Measurements from ENCODE around the gene ANKRD44.

Gene ANKRD44

GRCh38 chr2:196971574-196972279 lies 338.9 kb downstream of the ANKRD44 start:
- no peak overlapping the region for H2AFZ ChIP-seq (ENCODE audit: low read length)
- H3K27ac ChIP-seq (ENCODE audit: low read depth, low read length, poor library complexity, severe bottlenecking), result no peak overlapping the region
- H3K27me3 ChIP-seq (ENCODE audit: insufficient read depth, low read length), result no peaks in the 10 kb centered on the region
- no peaks in the 10 kb centered on the region for H3K36me3 ChIP-seq (ENCODE audit: insufficient read depth, low read length)
- H3F3A ChIP-seq (ENCODE audit: insufficient read depth, low read length), result no peaks in the 10 kb centered on the region
- no peak for TF ChIP-seq EZH2 (IDR thresholded peaks at IDR 0.05; ENCODE audit: borderline replicate concordance, low read length)
- TF ChIP-seq, protein P1, sequence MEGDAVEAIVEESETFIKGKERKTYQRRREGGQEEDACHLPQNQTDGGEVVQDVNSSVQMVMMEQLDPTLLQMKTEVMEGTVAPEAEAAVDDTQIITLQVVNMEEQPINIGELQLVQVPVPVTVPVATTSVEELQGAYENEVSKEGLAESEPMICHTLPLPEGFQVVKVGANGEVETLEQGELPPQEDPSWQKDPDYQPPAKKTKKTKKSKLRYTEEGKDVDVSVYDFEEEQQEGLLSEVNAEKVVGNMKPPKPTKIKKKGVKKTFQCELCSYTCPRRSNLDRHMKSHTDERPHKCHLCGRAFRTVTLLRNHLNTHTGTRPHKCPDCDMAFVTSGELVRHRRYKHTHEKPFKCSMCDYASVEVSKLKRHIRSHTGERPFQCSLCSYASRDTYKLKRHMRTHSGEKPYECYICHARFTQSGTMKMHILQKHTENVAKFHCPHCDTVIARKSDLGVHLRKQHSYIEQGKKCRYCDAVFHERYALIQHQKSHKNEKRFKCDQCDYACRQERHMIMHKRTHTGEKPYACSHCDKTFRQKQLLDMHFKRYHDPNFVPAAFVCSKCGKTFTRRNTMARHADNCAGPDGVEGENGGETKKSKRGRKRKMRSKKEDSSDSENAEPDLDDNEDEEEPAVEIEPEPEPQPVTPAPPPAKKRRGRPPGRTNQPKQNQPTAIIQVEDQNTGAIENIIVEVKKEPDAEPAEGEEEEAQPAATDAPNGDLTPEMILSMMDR (IDR thresholded peaks at IDR 0.05; ENCODE audit: low read length), result no peak
- no peaks in the 10 kb centered on the region for H4K20me1 ChIP-seq (ENCODE audit: insufficient read depth, low read length)
- H3K4me2 ChIP-seq (ENCODE audit: low read length), result no peak overlapping the region
- H3K79me2 ChIP-seq (ENCODE audit: insufficient read depth, low read length), result no peaks in the 10 kb centered on the region
- no peaks in the 10 kb centered on the region for H3K9me2 ChIP-seq (ENCODE audit: low read depth, low read length)
- no peaks in the 10 kb centered on the region for H3K9me3 ChIP-seq (ENCODE audit: low read length)
- no peak overlapping the region for H3K9ac ChIP-seq (ENCODE audit: low read length)
- H3K4me3 ChIP-seq (ENCODE audit: low read depth, low read length, poor library complexity, severe bottlenecking), result no peak overlapping the region
- no peaks in the 10 kb centered on the region for H3K4me1 ChIP-seq (ENCODE audit: insufficient read depth, low read length, severe bottlenecking)

DNA sequence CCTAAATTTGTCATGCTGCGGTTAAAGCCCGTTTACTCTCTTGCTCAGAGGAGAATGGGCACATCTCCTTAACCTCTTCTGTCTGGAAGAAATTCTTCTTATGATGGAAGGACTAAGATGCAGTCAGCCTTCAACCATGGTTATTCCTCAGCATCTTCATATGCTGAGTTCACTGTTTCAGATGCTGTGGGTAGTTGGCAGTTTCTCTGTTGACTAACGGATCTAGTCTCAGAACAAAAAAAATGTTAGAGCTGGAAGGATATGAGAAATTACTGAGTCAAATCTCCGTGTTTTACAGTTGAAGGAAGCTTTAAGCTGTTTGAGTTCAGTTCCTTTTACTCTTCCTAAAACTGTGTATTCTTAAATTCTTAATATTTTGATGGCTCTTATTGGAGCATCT lies 340.5 kb downstream of the ANKRD44 start:
- Histone ChIP-seq H3K9me2 (ENCODE audit: low read depth, low read length) (no peaks in the 10 kb centered on the region), H3K79me2 (ENCODE audit: insufficient read depth, low read length) (no peaks in the 10 kb centered on the region), H3K27ac (ENCODE audit: low read depth, low read length, poor library complexity, severe bottlenecking) (no peak overlapping the region), H3K36me3 (ENCODE audit: insufficient read depth, low read length) (no peaks in the 10 kb centered on the region), H4K20me1 (ENCODE audit: insufficient read depth, low read length) (no peaks in the 10 kb centered on the region), H3K9ac (ENCODE audit: low read length) (no peak overlapping the region), H3F3A (ENCODE audit: insufficient read depth, low read length) (no peaks in the 10 kb centered on the region), H3K4me1 (ENCODE audit: insufficient read depth, low read length, severe bottlenecking) (no peaks in the 10 kb centered on the region), H2AFZ (ENCODE audit: low read length) (no peak overlapping the region), H3K27me3 (ENCODE audit: insufficient read depth, low read length) (no peaks in the 10 kb centered on the region), H3K4me2 (ENCODE audit: low read length) (no peak overlapping the region), H3K4me3 (ENCODE audit: low read depth, low read length, poor library complexity, severe bottlenecking) (no peak overlapping the region), H3K9me3 (ENCODE audit: low read length) (no peaks in the 10 kb centered on the region)
- no peak for TF ChIP-seq EZH2 (IDR thresholded peaks at IDR 0.05; ENCODE audit: borderline replicate concordance, low read length)
- TF ChIP-seq, protein P1 (IDR thresholded peaks at IDR 0.05; ENCODE audit: low read length), result no peak

- Histone ChIP-seq H3K9ac (ENCODE audit: low read length) (no peak overlapping the region), H3K9me2 (ENCODE audit: low read depth, low read length) (no peaks in the 10 kb centered on the region), H3F3A (ENCODE audit: insufficient read depth, low read length) (no peaks in the 10 kb centered on the region), H3K4me1 (ENCODE audit: insufficient read depth, low read length, severe bottlenecking) (no peaks in the 10 kb centered on the region), H3K4me2 (ENCODE audit: low read length) (no peak overlapping the region), H3K36me3 (ENCODE audit: insufficient read depth, low read length) (no peaks in the 10 kb centered on the region), H3K79me2 (ENCODE audit: insufficient read depth, low read length) (no peaks in the 10 kb centered on the region), H3K9me3 (ENCODE audit: low read length) (no peaks in the 10 kb centered on the region), H2AFZ (ENCODE audit: low read length) (no peak overlapping the region), H3K27ac (ENCODE audit: low read depth, low read length, poor library complexity, severe bottlenecking) (no peak overlapping the region), H3K27me3 (ENCODE audit: insufficient read depth, low read length) (no peaks in the 10 kb centered on the region), H4K20me1 (ENCODE audit: insufficient read depth, low read length) (no peaks in the 10 kb centered on the region), H3K4me3 (ENCODE audit: low read depth, low read length, poor library complexity, severe bottlenecking) (no peak overlapping the region)
- no peak for TF ChIP-seq EZH2 (IDR thresholded peaks at IDR 0.05; ENCODE audit: borderline replicate concordance, low read length)
- TF ChIP-seq, protein P1 (IDR thresholded peaks at IDR 0.05; ENCODE audit: low read length), result no peak
Measured at GRCh38 chr2:196968516-196968915, 342.1 kb downstream of the ANKRD44 start.
